Nephron progenitor cell (in vitro differentiated cells): ENCODE measurements around the gene C6orf89.

ENCODE experiments used
- DNase-seq: peaks from one replicate; pipeline ENCODE4 v3.0.0; 2021
- H3K27ac Mint-ChIP-seq: 2 replicates; pipeline ENCODE4 v1.8.0; 2021; ENCODE audit warnings: mild to moderate bottlenecking, moderate library complexity, mixed read lengths
- H3K27me3 Mint-ChIP-seq: 2 replicates; pipeline ENCODE4 v1.8.0; 2021; ENCODE audit warnings: mild to moderate bottlenecking, low read depth, mixed read lengths; ENCODE audit not compliant: poor library complexity
- H3K36me3 Mint-ChIP-seq: 2 replicates; pipeline ENCODE4 v1.8.0; 2021; ENCODE audit warnings: low read depth, mixed read lengths
- H3K4me1 Mint-ChIP-seq: 2 replicates; pipeline ENCODE4 v1.8.0; 2021; ENCODE audit warnings: mixed read lengths
- H3K4me3 Mint-ChIP-seq: 2 replicates; pipeline ENCODE4 v1.8.0; 2021; ENCODE audit warnings: mild to moderate bottlenecking, moderate library complexity, mixed read lengths
- H3K9me3 Mint-ChIP-seq: 2 replicates; pipeline ENCODE4 v1.8.0; 2021; ENCODE audit warnings: mild to moderate bottlenecking, moderate library complexity, mixed read lengths
- TF ChIP-seq, protein P1 (sequence below): fragments of 200-600 bp; sonication (generic); IDR thresholded peaks from 2 replicates; pipeline ENCODE4 v1.5.0; 2021; ENCODE audit warnings: antibody characterized with exemption

Gene C6orf89

DNA sequence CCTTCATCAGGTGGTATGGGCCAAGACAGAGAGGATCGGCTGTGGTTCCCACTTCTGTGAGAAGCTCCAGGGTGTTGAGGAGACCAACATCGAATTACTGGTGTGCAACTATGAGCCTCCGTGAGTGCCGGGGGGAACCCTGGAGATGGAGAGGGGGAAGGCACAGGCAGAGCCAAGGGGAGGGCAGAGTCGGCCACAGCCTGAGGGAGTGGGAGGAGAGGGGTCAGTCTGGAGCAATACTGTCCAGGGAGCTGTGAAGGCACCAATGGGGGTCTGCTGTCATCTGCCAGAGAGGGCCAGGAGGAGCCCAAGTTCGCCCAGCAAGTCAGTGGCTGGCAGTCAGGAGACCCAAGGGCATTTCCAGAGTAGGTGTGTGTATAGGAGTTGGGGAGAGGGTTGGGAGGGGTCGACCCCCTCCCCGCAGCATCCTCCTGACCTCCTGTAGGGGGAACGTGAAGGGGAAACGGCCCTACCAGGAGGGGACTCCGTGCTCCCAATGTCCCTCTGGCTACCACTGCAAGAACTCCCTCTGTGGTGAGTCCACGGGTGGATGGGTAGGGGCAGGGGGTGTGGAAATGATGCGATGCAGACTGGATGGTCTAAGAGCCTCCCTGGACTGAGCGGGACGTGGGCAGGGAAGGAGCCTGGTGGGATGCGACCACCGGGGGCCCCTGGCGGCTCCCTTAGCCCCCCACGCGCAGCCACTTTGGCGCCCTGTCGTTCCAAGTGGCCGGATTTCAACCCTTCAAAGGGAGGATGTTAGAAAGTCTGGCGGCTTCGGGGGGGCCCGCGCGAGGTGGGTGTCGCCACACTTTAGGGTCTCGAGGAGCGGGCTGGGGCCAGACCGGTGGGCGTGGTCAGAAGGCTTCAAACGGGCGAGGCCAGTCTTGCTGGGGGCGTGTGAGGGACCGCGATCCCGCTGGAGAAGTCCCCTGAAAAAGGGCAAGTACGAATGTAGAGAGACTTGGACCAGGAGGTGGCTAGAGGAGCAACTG lies 76.0 kb downstream of the C6orf89 start:
- DNase-seq, result no peak
- Mint-ChIP-seq H3K27me3 (peaks cover 6% of the 10 kb centered on the region), H3K36me3 (peaks cover 9% of the 10 kb centered on the region), H3K9me3 (no peaks in the 10 kb centered on the region), H3K4me1 (peaks cover 27% of the 10 kb centered on the region), H3K4me3 (no peak overlapping the region), H3K27ac (peak overlapping the region; percentile 45)
- TF ChIP-seq, protein P1, sequence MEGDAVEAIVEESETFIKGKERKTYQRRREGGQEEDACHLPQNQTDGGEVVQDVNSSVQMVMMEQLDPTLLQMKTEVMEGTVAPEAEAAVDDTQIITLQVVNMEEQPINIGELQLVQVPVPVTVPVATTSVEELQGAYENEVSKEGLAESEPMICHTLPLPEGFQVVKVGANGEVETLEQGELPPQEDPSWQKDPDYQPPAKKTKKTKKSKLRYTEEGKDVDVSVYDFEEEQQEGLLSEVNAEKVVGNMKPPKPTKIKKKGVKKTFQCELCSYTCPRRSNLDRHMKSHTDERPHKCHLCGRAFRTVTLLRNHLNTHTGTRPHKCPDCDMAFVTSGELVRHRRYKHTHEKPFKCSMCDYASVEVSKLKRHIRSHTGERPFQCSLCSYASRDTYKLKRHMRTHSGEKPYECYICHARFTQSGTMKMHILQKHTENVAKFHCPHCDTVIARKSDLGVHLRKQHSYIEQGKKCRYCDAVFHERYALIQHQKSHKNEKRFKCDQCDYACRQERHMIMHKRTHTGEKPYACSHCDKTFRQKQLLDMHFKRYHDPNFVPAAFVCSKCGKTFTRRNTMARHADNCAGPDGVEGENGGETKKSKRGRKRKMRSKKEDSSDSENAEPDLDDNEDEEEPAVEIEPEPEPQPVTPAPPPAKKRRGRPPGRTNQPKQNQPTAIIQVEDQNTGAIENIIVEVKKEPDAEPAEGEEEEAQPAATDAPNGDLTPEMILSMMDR, result no peak

DNA sequence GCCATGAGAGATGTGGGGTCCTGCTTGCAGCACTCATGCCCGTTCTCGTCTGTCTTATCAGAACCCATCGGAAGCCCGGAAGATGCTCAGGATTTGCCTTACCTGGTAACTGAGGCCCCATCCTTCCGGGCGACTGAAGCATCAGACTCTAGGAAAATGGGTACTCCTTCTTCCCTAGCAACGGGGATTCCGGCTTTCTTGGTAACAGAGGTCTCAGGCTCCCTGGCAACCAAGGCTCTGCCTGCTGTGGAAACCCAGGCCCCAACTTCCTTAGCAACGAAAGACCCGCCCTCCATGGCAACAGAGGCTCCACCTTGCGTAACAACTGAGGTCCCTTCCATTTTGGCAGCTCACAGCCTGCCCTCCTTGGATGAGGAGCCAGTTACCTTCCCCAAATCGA lies 77.1 kb downstream of the C6orf89 start:
- TF ChIP-seq, protein P1, result no peak
- peaks cover 13% of the 10 kb centered on the region for H3K36me3 Mint-ChIP-seq
- peak overlapping the region; percentile 93 for H3K27ac Mint-ChIP-seq
- peak; percentile 63 for DNase-seq
- H3K4me1 Mint-ChIP-seq, result peaks cover 27% of the 10 kb centered on the region
- no peak overlapping the region for H3K4me3 Mint-ChIP-seq
- H3K9me3 Mint-ChIP-seq, result no peaks in the 10 kb centered on the region
- H3K27me3 Mint-ChIP-seq, result peaks cover under 1% of the 10 kb centered on the region

DNA sequence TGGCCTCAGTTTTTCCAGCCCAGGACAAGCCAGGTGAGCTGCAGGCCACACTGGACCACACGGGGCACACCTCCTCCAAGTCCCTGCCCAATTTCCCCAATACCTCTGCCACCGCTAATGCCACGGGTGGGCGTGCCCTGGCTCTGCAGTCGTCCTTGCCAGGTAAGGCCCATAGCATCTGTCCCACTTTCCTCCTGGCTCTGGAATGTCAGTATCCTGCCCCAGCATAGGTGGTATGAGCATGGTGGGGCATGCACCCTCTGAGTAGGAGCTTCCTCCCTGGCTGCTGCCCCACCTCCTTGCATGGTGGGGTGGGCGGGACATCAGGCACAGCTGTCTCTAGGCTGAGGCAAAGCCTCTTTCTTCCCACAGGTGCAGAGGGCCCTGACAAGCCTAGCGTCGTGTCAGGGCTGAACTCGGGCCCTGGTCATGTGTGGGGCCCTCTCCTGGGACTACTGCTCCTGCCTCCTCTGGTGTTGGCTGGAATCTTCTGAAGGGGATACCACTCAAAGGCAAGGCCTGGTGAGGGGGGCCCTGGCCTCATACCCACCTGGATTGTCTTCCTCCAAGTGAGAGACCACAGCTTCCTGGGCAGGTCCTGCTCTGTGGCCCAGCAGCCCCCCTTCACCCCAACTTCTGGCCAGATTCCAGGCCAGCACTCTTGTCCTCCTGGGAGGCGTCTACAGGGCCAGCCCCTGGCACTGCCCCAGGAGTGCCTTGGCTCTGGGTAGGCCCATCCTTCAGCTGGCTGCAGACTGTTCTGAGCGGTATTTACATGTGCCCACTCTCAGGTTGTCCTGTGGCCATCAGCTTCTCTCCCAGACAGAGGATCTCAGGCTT lies 77.9 kb downstream of the C6orf89 start:
- TF ChIP-seq, protein P1, result no peak
- H3K4me1 Mint-ChIP-seq, result peaks cover 27% of the 10 kb centered on the region
- H3K9me3 Mint-ChIP-seq, result no peaks in the 10 kb centered on the region
- no peak overlapping the region for H3K27ac Mint-ChIP-seq
- H3K4me3 Mint-ChIP-seq, result no peak overlapping the region
- DNase-seq, result no peak
- H3K36me3 Mint-ChIP-seq, result peaks cover 21% of the 10 kb centered on the region
- peaks cover 2% of the 10 kb centered on the region for H3K27me3 Mint-ChIP-seq

DNA sequence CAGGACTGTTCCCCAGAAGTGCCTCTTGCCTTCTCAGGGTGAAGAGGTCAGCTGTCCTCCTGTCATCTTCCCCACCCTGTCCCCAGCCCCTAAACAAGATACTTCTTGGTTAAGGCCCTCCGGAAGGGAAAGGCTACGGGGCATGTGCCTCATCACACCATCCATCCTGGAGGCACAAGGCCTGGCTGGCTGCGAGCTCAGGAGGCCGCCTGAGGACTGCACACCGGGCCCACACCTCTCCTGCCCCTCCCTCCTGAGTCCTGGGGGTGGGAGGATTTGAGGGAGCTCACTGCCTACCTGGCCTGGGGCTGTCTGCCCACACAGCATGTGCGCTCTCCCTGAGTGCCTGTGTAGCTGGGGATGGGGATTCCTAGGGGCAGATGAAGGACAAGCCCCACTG lies 78.6 kb downstream of the C6orf89 start:
- H3K9me3 Mint-ChIP-seq, result no peaks in the 10 kb centered on the region
- peaks cover 27% of the 10 kb centered on the region for H3K4me1 Mint-ChIP-seq
- H3K27me3 Mint-ChIP-seq, result peaks cover 3% of the 10 kb centered on the region
- TF ChIP-seq, protein P1, result no peak
- no peak for DNase-seq
- H3K4me3 Mint-ChIP-seq, result no peak overlapping the region
- H3K27ac Mint-ChIP-seq, result peak overlapping the region; percentile 77
- H3K36me3 Mint-ChIP-seq, result peaks cover 25% of the 10 kb centered on the region

DNA sequence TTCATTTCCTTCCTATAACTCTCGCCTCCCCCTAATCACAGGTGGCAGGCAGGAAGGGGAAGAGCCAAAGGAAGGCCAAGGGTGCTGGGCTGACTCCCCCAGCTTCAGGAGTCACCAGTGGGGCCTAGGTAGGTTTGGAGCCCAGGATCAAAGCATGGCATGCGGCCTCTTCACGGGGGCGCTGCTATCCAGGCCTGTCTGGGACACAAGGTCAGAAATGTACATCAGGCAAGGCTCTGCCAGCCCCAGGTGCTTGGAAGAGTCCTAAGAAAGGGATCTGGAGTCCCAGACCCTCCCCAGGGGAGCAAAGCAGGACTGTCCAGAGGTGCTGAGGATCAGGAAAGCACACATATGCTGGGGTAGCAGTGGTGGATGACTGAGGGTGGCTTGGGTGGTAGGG lies 79.2 kb downstream of the C6orf89 start:
- no peak for DNase-seq
- TF ChIP-seq, protein P1, result no peak
- H3K27ac Mint-ChIP-seq, result peak overlapping the region; percentile 77
- H3K27me3 Mint-ChIP-seq, result peaks cover 3% of the 10 kb centered on the region
- H3K4me3 Mint-ChIP-seq, result no peak overlapping the region
- H3K4me1 Mint-ChIP-seq, result peaks cover 27% of the 10 kb centered on the region
- H3K9me3 Mint-ChIP-seq, result no peaks in the 10 kb centered on the region
- H3K36me3 Mint-ChIP-seq, result peaks cover 29% of the 10 kb centered on the region
